K562 (cell line): ENCODE results near the gene ATXN10. TPM values are rescaled to one million over a fixed set of nuclear protein-coding genes. Genes with fewer than 3 reads are reported as not detected.

Experiments
- ATAC-seq: fragments of 200-7000 bp; cut with Tn5 transposase; 3 replicates; pipeline ENCODE4 v1.9.1; 2020; ENCODE audit warnings: moderate library complexity
- BruUV-seq: library from RNA; stranded (reverse); fragments of 400-500 nt; replicated peaks from 2 replicates; lab custom pipeline; 2021; lab: Mats Ljungman, UMichigan
- CTCF ChIA-PET: fragments of 300-600 bp; formaldehyde crosslinking; extraction: SDS; loops from one replicate; lab custom pipeline; 2021; ENCODE audit warnings: low intra/inter-chr PET ratio; lab: Yijun Ruan, JAX
- POLR2A ChIA-PET: fragments of 300-600, 350-650 bp; sonication (Branson Sonifier 250); formaldehyde crosslinking; extraction: SDS; loops from one replicate; lab custom pipeline; 2021; ENCODE audit warnings: antibody characterized with exemption, inconsistent platforms; lab: Yijun Ruan, JAX
- DNase-seq, 4 experiments: peaks; one replicate each; pipeline versions ENCODE4 v3.0.0 to v3.0.0-alpha.2; 2011 to 2018; ENCODE audit warnings: low spot score in 3 of 4, mixed read lengths in 3 of 4; ENCODE audit errors: extremely low read depth in 1 of 4
- FAIRE-seq: peaks from 2 replicates; lab custom pipeline; 2011; peaks lifted over from hg19 to GRCh38; lab: Jason Lieb, UNC
- H2AFZ ChIP-seq: 2 replicates; pipeline ENCODE4 v1.6.0; 2011; ENCODE audit warnings: low read depth, low read length, control low read depth, inconsistent platforms
- H3K27ac ChIP-seq: fragments of 200-600 bp; 3 replicates; pipeline ENCODE4 v1.8.0; 2011; ENCODE audit warnings: low read depth, mild to moderate bottlenecking, control low read depth, inconsistent platforms, low read length, moderate library complexity, mixed read lengths; ENCODE audit errors: extremely low read depth
- H3K27me3 ChIP-seq, 2 experiments: fragments of 300-600 bp in 1 of 2; 2 replicates in 1 of 2; 3 replicates in 1 of 2; pipeline versions ENCODE4 v1.6.0 to v1.8.0; 2011; ENCODE audit warnings: inconsistent platforms in 2 of 2, low read length in 2 of 2, mild to moderate bottlenecking in 1 of 2, mixed read lengths in 1 of 2, moderate library complexity in 1 of 2; ENCODE audit not compliant: control insufficient read depth in 2 of 2, insufficient read depth in 2 of 2
- H3K36me3 ChIP-seq: fragments of 300-600 bp; 3 replicates; pipeline ENCODE4 v1.8.0; 2011; ENCODE audit warnings: mild to moderate bottlenecking, low read length, inconsistent platforms; ENCODE audit not compliant: control insufficient read depth, insufficient read depth
- H3K4me1 ChIP-seq, 2 experiments: fragments of 200-600 bp in 1 of 2; replicated peaks in 1 of 2; 2 replicates in 1 of 2; 3 replicates in 1 of 2; pipeline versions ENCODE4 v1.5.1 to v1.8.0; 2011; ENCODE audit warnings: inconsistent platforms in 2 of 2, low read length in 2 of 2, mild to moderate bottlenecking in 1 of 2, mixed read lengths in 1 of 2, moderate library complexity in 1 of 2; ENCODE audit not compliant: control insufficient read depth in 2 of 2, insufficient read depth in 2 of 2
- H3K4me2 ChIP-seq: 2 replicates; pipeline ENCODE4 v1.6.1; 2011; ENCODE audit warnings: low read length, control low read depth, inconsistent platforms, mixed read lengths; ENCODE audit not compliant: insufficient read depth
- H3K4me3 ChIP-seq: fragments of 200-600 bp; sonication (generic), shearing (Covaris generic); 2 replicates; pipeline ENCODE4 v1.5.1; 2016; ENCODE audit warnings: control low read depth, inconsistent platforms
- H3K79me2 ChIP-seq: fragments of 200-600 bp; 3 replicates; pipeline ENCODE4 v1.8.0; 2011; ENCODE audit warnings: low read length, inconsistent platforms; ENCODE audit not compliant: control insufficient read depth, insufficient read depth
- H3K9ac ChIP-seq, 2 experiments: 2 replicates each; pipeline versions ENCODE4 v1.6.0 to v1.6.1; 2011; ENCODE audit warnings: low read depth in 2 of 2, low read length in 2 of 2, control low read depth in 1 of 2, inconsistent platforms in 1 of 2, mild to moderate bottlenecking in 1 of 2, mixed read lengths in 1 of 2; ENCODE audit not compliant: insufficient read depth in 1 of 2
- H3K9me1 ChIP-seq: one replicate; pipeline ENCODE4 v1.6.0; 2011; ENCODE audit warnings: inconsistent platforms, mild to moderate bottlenecking, low read length, moderate library complexity; ENCODE audit not compliant: control insufficient read depth, insufficient read depth
- H3K9me3 ChIP-seq: replicated peaks from 2 replicates; pipeline ENCODE4 v1.5.1; 2011; ENCODE audit warnings: low read depth, low read length, inconsistent platforms; ENCODE audit not compliant: control insufficient read depth, insufficient read depth
- H4K20me1 ChIP-seq: replicated peaks from 2 replicates; pipeline ENCODE4 v1.6.1; 2011; ENCODE audit warnings: low read length, inconsistent platforms, mixed read lengths; ENCODE audit not compliant: control insufficient read depth, insufficient read depth
- ESRRB ChIP-seq: fragments of 250-450 bp; sonication (Bioruptor Pico); IDR thresholded peaks from 2 replicates; pipeline ENCODE4 v1.5.0; 2020; ENCODE audit warnings: mild to moderate bottlenecking, moderate library complexity, borderline replicate concordance
- HIVEP1 ChIP-seq: fragments of 250-450 bp; sonication (Bioruptor Pico); IDR thresholded peaks from 2 replicates; pipeline ENCODE4 v1.4.0; 2020; ENCODE audit warnings: mild to moderate bottlenecking
- MIER1 ChIP-seq: fragments of 450-650 bp; IDR thresholded peaks from 2 replicates; pipeline ENCODE4 v1.6.1; 2016; ENCODE audit warnings: antibody characterized with exemption, mild to moderate bottlenecking, low read depth
- RFX7 ChIP-seq: fragments of 250-450 bp; sonication (Bioruptor Pico); IDR thresholded peaks from 2 replicates; pipeline ENCODE4 v1.5.1; 2021; ENCODE audit warnings: mild to moderate bottlenecking
- SMARCA4 ChIP-seq: fragments of 450-650 bp; IDR thresholded peaks from 2 replicates; pipeline ENCODE4 v1.6.1; 2016
- TARDBP ChIP-seq: fragments of 450-650 bp; IDR thresholded peaks from 2 replicates; pipeline ENCODE4 v1.6.1; 2016
- ZBED1 ChIP-seq: IDR thresholded peaks from 2 replicates; pipeline ENCODE4 v1.6.1; 2014
- ZKSCAN3 ChIP-seq: fragments of 250-450 bp; sonication (Bioruptor Pico); IDR thresholded peaks from 2 replicates; pipeline ENCODE4 v1.4.0; 2020
- ZNF445 ChIP-seq: fragments of 250-450 bp; sonication (Bioruptor Pico); IDR thresholded peaks from 2 replicates; pipeline ENCODE4 v1.4.0; 2020; ENCODE audit warnings: low read depth, mild to moderate bottlenecking, moderate library complexity
- WGBS: fragments of 100-300 bp; shearing (Covaris generic); methylation state at CpG from one replicate; pipeline ENCODE4 v1.1.6; 2016; ENCODE audit warnings: low coverage, mixed read lengths; ENCODE audit not compliant: insufficient coverage; ENCODE audit errors: missing lambda C conversion rate; 5-methylcytosine and 5-hydroxymethylcytosine counted together
- in situ Hi-C: fragments of 300-500 bp; cut with MboI; formaldehyde crosslinking; loops from 4 replicates; pipeline ENCODE4 v1.15.0; 2018; ENCODE audit warnings: inconsistent platforms, mixed read lengths
- intact Hi-C: fragments of 100-400 bp; cut with micrococcal nuclease; formaldehyde crosslinking; loops from 2 replicates; pipeline ENCODE4 v1.14.2; 2022
- polyA plus RNA-seq, 8 experiments: library from polyadenylated mRNA; depleted of rRNA in 4 of 8; stranded (reverse) in 5 of 8; unstranded in 3 of 8; fragments of >200 nt; fragmentation: Nextera tagmentation in 2 of 8; fragmentation: Illumina TruSeq in 1 of 8; extraction: Ambion mirVana in 2 of 8; extraction: Trizol in 1 of 8; gene quantifications; 2 replicates each; pipeline versions ENCODE4 v1.2.1 to v1.2.3, GENCODE V29; 2011 to 2014; ENCODE audit warnings: inconsistent platforms in 1 of 8, missing spikeins in 1 of 8
- total RNA-seq, 7 experiments: library from RNA; depleted of rRNA in 6 of 7; stranded (reverse); fragments of >200 nt in 6 of 7; fragmentation: Illumina TruSeq in 2 of 7; extraction: Trizol in 2 of 7; gene quantifications; 2 replicates each; pipeline versions ENCODE4 v1.2.1 to v1.2.3, GENCODE V29; 2011 to 2021; ENCODE audit warnings: low replicate concordance in 1 of 7
- TF ChIP-seq, protein P1 (sequence below): fragments of 250-450 bp; sonication (Bioruptor Pico); IDR thresholded peaks from 2 replicates; pipeline ENCODE4 v1.8.0; 2022; ENCODE audit warnings: moderate library complexity, mild to moderate bottlenecking, inconsistent platforms
- TF ChIP-seq, protein P2 (sequence below): fragments of 250-450 bp; sonication (Bioruptor Pico); IDR thresholded peaks from 2 replicates; pipeline ENCODE4 v1.8.0; 2021; ENCODE audit warnings: moderate library complexity, mild to moderate bottlenecking, inconsistent platforms

The ATXN10 gene
- total and polyA plus RNA-seq, 9 of the 15 experiments (the other 6 are each of a cell fraction or from before 2014, with no cell fraction given) = 11.5 to 190 (median 33.6) TPM

DNA sequence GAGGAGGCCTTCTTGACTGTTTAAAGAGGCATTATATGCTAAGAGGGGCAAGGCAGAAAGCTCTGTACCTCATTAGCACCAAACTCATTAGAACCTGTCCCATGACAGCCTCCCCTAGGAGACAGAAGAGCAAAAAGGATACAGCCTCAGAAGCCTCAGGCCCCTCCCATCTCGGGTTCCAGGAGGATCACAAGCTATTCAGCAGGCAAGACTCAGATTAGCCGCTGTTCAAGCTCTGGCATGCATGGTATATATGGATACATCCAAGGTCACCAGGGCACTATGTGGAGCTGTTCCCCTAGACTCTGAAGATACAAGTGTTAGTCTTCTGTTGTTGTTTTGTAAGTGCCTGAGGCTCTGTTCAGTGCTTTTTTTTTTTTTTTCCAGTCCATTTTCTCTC, 32.1 kb downstream of the ATXN10 start:
- Histone ChIP-seq H4K20me1 (no peaks in the 10 kb centered on the region), H3K36me3 (peaks cover 36% of the 10 kb centered on the region), H2AFZ (no peak overlapping the region), H3K79me2 (no peaks in the 10 kb centered on the region), H3K9me3 (no peaks in the 10 kb centered on the region), H3K4me1 (no peaks in the 10 kb centered on the region), H3K4me2 (no peak overlapping the region), H3K27me3 (no peaks in the 10 kb centered on the region), H3K9me1 (no peaks in the 10 kb centered on the region), H3K27ac (no peak overlapping the region), H3K9ac (no peak overlapping the region), H3K4me3 (no peak overlapping the region)
- FAIRE-seq = no peak
- TF ChIP-seq ZBED1 (no peak), ESRRB (no peak), TARDBP (no peak), HIVEP1 (CRISPR knock-in tag) (no peak), MIER1 (no peak), SMARCA4 (no peak), RFX7 (CRISPR knock-in tag) (no peak), ZKSCAN3 (CRISPR knock-in tag) (no peak), ZNF445 (CRISPR knock-in tag) (no peak)
- TF ChIP-seq, protein P1, sequence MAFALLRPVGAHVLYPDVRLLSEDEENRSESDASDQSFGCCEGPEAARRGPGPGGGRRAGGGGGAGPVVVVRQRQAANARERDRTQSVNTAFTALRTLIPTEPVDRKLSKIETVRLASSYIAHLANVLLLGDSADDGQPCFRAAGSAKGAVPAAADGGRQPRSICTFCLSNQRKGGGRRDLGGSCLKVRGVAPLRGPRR (CRISPR knock-in tag) = no peak
- TF ChIP-seq, protein P2, sequence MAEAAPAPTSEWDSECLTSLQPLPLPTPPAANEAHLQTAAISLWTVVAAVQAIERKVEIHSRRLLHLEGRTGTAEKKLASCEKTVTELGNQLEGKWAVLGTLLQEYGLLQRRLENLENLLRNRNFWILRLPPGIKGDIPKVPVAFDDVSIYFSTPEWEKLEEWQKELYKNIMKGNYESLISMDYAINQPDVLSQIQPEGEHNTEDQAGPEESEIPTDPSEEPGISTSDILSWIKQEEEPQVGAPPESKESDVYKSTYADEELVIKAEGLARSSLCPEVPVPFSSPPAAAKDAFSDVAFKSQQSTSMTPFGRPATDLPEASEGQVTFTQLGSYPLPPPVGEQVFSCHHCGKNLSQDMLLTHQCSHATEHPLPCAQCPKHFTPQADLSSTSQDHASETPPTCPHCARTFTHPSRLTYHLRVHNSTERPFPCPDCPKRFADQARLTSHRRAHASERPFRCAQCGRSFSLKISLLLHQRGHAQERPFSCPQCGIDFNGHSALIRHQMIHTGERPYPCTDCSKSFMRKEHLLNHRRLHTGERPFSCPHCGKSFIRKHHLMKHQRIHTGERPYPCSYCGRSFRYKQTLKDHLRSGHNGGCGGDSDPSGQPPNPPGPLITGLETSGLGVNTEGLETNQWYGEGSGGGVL (CRISPR knock-in tag) = no peak
- no TSS peak for BruUV-seq
- CTCF ChIA-PET = no interaction called here
- no peak for DNase-seq
- in situ Hi-C loops (no loop called here), intact Hi-C loops (no loop called here)
- WGBS = 64% methylated on average over 2 of the region's 2 CpGs
- POLR2A ChIA-PET = no interaction called here
- no peak for ATAC-seq
